Astrocyte (in vitro differentiated cells and primary cell): ENCODE measurements around the gene MGMT. TPM values are rescaled to one million over a fixed set of nuclear protein-coding genes. Genes with fewer than 3 reads are reported as not detected.

Experiments
- DNase-seq: peaks from one replicate; pipeline ENCODE4 v3.0.0-alpha.2; 2010; ENCODE audit warnings: low read depth
- FAIRE-seq: peaks from 2 replicates; lab custom pipeline; 2011; peaks lifted over from hg19 to GRCh38; lab: Jason Lieb, UNC
- H2AFZ ChIP-seq: 2 replicates; pipeline ENCODE4 v1.6.0; 2012; ENCODE audit warnings: low read depth, low read length, inconsistent platforms
- H3K27ac ChIP-seq: 2 replicates; pipeline ENCODE4 v1.5.1; 2011; ENCODE audit warnings: low read depth, low read length, inconsistent platforms
- H3K27me3 ChIP-seq: 2 replicates; pipeline ENCODE4 v1.6.0; 2011; ENCODE audit warnings: low read length, inconsistent platforms; ENCODE audit not compliant: insufficient read depth
- H3K36me3 ChIP-seq: 2 replicates; pipeline ENCODE4 v1.5.1; 2011; ENCODE audit warnings: low read length, inconsistent platforms; ENCODE audit not compliant: insufficient read depth
- H3K4me1 ChIP-seq: 2 replicates; pipeline ENCODE4 v1.5.1; 2011; ENCODE audit warnings: low read length, inconsistent platforms; ENCODE audit not compliant: insufficient read depth
- H3K4me2 ChIP-seq: 2 replicates; pipeline ENCODE4 v1.6.0; 2012; ENCODE audit warnings: low read length, inconsistent platforms
- H3K4me3 ChIP-seq: 2 replicates; pipeline ENCODE4 v1.5.1; 2011; ENCODE audit warnings: low read depth, mild to moderate bottlenecking, low read length, inconsistent platforms; ENCODE audit not compliant: insufficient read depth
- H3K79me2 ChIP-seq: 2 replicates; pipeline ENCODE4 v1.6.0; 2012; ENCODE audit warnings: mild to moderate bottlenecking, low read length, inconsistent platforms; ENCODE audit not compliant: insufficient read depth
- H3K9ac ChIP-seq: 2 replicates; pipeline ENCODE4 v1.6.0; 2012; ENCODE audit warnings: mild to moderate bottlenecking, low read length, inconsistent platforms
- H3K9me3 ChIP-seq: 2 replicates; pipeline ENCODE4 v1.5.1; 2012; ENCODE audit warnings: low read depth, mild to moderate bottlenecking, low read length, inconsistent platforms; ENCODE audit not compliant: insufficient read depth
- H4K20me1 ChIP-seq: 2 replicates; pipeline ENCODE4 v1.6.0; 2012; ENCODE audit warnings: low read length, inconsistent platforms; ENCODE audit not compliant: insufficient read depth
- H3K27ac Mint-ChIP-seq: one replicate; pipeline ENCODE4 v1.8.0; 2021; ENCODE audit warnings: mild to moderate bottlenecking, mixed read lengths; ENCODE audit not compliant: unreplicated experiment
- H3K27me3 Mint-ChIP-seq: one replicate; pipeline ENCODE4 v1.8.0; 2021; ENCODE audit warnings: low read depth, mixed read lengths; ENCODE audit not compliant: unreplicated experiment
- H3K36me3 Mint-ChIP-seq: one replicate; pipeline ENCODE4 v1.8.0; 2021; ENCODE audit warnings: low read depth, mixed read lengths; ENCODE audit not compliant: unreplicated experiment
- H3K4me1 Mint-ChIP-seq: one replicate; pipeline ENCODE4 v1.8.0; 2021; ENCODE audit warnings: low read depth, mixed read lengths; ENCODE audit not compliant: unreplicated experiment
- H3K4me3 Mint-ChIP-seq: one replicate; pipeline ENCODE4 v1.8.0; 2021; ENCODE audit warnings: mild to moderate bottlenecking, moderate library complexity, mixed read lengths; ENCODE audit not compliant: unreplicated experiment
- H3K9me3 Mint-ChIP-seq: one replicate; pipeline ENCODE4 v1.8.0; 2021; ENCODE audit warnings: mild to moderate bottlenecking, mixed read lengths; ENCODE audit not compliant: unreplicated experiment
- CTCF ChIP-seq: IDR thresholded peaks from 2 replicates; pipeline ENCODE4 v1.5.1; 2011; ENCODE audit warnings: low read depth, mild to moderate bottlenecking, inconsistent platforms, low read length, moderate library complexity; ENCODE audit not compliant: insufficient read depth
- EZH2 ChIP-seq: IDR thresholded peaks from 2 replicates; pipeline ENCODE4 v1.6.1; 2012; ENCODE audit warnings: mild to moderate bottlenecking, low read length, inconsistent platforms; ENCODE audit not compliant: insufficient read depth
- total RNA-seq: library from RNA; stranded (reverse); gene quantifications from 2 replicates; pipeline ENCODE4 v1.2.1, GENCODE V29; 2021

The MGMT gene
- total RNA-seq, 1 donor from 2014 or later, result 9.5 TPM

GRCh38 chr10:129615921-129616525 is 149.0 kb downstream of the MGMT start:
- Histone ChIP-seq H3K27ac (no peak overlapping the region), H3K79me2 (no peaks in the 10 kb centered on the region), H3K4me3 (no peak overlapping the region), H3K4me2 (no peak overlapping the region), H3K9ac (no peak overlapping the region), H3K4me1 (no peaks in the 10 kb centered on the region), H2AFZ (no peak overlapping the region), H3K9me3 (no peaks in the 10 kb centered on the region), H3K36me3 (no peaks in the 10 kb centered on the region), H3K27me3 (no peaks in the 10 kb centered on the region), H4K20me1 (no peaks in the 10 kb centered on the region)
- Mint-ChIP-seq H3K27me3 (no peaks in the 10 kb centered on the region), H3K27ac (no peak overlapping the region), H3K4me3 (no peak overlapping the region), H3K9me3 (no peaks in the 10 kb centered on the region), H3K36me3 (no peaks in the 10 kb centered on the region), H3K4me1 (no peaks in the 10 kb centered on the region)
- no peak for TF ChIP-seq EZH2
- no peak for TF ChIP-seq CTCF
- FAIRE-seq (no peak), DNase-seq (no peak)

- Histone ChIP-seq H3K27me3 (no peaks in the 10 kb centered on the region), H4K20me1 (no peaks in the 10 kb centered on the region), H3K4me2 (no peak overlapping the region), H3K4me3 (no peak overlapping the region), H3K27ac (no peak overlapping the region), H2AFZ (no peak overlapping the region), H3K36me3 (no peaks in the 10 kb centered on the region), H3K9ac (no peak overlapping the region), H3K4me1 (no peaks in the 10 kb centered on the region), H3K79me2 (no peaks in the 10 kb centered on the region), H3K9me3 (no peaks in the 10 kb centered on the region)
- H3K4me1 Mint-ChIP-seq, result peaks cover 15% of the 10 kb centered on the region
- no peaks in the 10 kb centered on the region for H3K27me3 Mint-ChIP-seq
- no peaks in the 10 kb centered on the region for H3K9me3 Mint-ChIP-seq
- no peak for DNase-seq
- no peaks in the 10 kb centered on the region for H3K36me3 Mint-ChIP-seq
- TF ChIP-seq CTCF (no peak), EZH2 (no peak)
- H3K27ac Mint-ChIP-seq, result no peak overlapping the region
- H3K4me3 Mint-ChIP-seq, result no peak overlapping the region
- no peak for FAIRE-seq
These were observed 150.7 kb downstream of the MGMT start for GRCh38 chr10:129617768-129618167.

- Mint-ChIP-seq H3K27me3 (no peaks in the 10 kb centered on the region), H3K27ac (no peak overlapping the region), H3K9me3 (no peaks in the 10 kb centered on the region), H3K36me3 (no peaks in the 10 kb centered on the region), H3K4me1 (peaks cover 18% of the 10 kb centered on the region), H3K4me3 (no peak overlapping the region)
- Histone ChIP-seq H3K9ac (no peak overlapping the region), H4K20me1 (no peaks in the 10 kb centered on the region), H2AFZ (no peak overlapping the region), H3K27me3 (no peaks in the 10 kb centered on the region), H3K4me2 (no peak overlapping the region), H3K36me3 (no peaks in the 10 kb centered on the region), H3K9me3 (no peaks in the 10 kb centered on the region), H3K79me2 (no peaks in the 10 kb centered on the region), H3K4me3 (no peak overlapping the region), H3K4me1 (no peaks in the 10 kb centered on the region), H3K27ac (no peak overlapping the region)
- DNase-seq (no peak), FAIRE-seq (no peak)
- TF ChIP-seq EZH2 (no peak), CTCF (no peak)
These were observed 154.0 kb downstream of the MGMT start for GRCh38 chr10:129621062-129621461.
